HL-60 (cell line): Measurements from ENCODE around the gene KSR2.

Experiments
- GABPA ChIP-seq: IDR thresholded peaks from 2 replicates; pipeline ENCODE4 v1.6.1; 2012; ENCODE audit warnings: low read depth
- POLR2AphosphoS5 ChIP-seq: IDR thresholded peaks from 2 replicates; pipeline ENCODE4 v1.6.1; 2012; ENCODE audit warnings: low read depth
- REST ChIP-seq: IDR thresholded peaks from 2 replicates; pipeline ENCODE4 v1.6.1; 2012; ENCODE audit warnings: low read depth; ENCODE audit not compliant: insufficient replicate concordance
- TF ChIP-seq, protein P1 (sequence below): IDR thresholded peaks from one replicate; pipeline ENCODE4 v1.5.1; 2011; ENCODE audit warnings: low read length, control low read depth, inconsistent platforms; ENCODE audit not compliant: insufficient read depth

DNA sequence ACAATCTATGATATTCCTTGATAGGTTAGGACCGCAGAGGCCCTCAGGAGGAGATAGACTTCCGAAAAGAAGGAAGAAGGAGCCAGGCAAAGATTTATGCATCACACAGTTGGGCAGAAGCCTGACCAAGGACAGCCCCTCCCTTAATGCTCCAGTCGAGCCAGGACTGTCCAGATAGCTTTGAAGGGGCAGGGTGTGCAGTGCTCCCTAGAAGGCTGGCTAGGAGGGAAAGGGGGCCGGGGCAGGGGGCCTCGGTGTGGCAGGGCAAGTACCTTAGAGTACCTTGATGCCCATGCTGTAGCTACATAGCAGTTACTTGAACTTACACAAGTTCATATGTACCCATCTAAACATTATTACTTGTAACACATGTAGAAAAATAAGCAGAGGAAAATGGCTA, 512.7 kb downstream of the KSR2 start:
- TF ChIP-seq, protein P1, sequence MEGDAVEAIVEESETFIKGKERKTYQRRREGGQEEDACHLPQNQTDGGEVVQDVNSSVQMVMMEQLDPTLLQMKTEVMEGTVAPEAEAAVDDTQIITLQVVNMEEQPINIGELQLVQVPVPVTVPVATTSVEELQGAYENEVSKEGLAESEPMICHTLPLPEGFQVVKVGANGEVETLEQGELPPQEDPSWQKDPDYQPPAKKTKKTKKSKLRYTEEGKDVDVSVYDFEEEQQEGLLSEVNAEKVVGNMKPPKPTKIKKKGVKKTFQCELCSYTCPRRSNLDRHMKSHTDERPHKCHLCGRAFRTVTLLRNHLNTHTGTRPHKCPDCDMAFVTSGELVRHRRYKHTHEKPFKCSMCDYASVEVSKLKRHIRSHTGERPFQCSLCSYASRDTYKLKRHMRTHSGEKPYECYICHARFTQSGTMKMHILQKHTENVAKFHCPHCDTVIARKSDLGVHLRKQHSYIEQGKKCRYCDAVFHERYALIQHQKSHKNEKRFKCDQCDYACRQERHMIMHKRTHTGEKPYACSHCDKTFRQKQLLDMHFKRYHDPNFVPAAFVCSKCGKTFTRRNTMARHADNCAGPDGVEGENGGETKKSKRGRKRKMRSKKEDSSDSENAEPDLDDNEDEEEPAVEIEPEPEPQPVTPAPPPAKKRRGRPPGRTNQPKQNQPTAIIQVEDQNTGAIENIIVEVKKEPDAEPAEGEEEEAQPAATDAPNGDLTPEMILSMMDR, result no peak
- TF ChIP-seq POLR2AphosphoS5 (no peak), GABPA (no peak), REST (no peak)
